HL-60 (cell line): ENCODE results near the gene AIG1.

ENCODE experiments used
- DNase-seq, 2 experiments: peaks; one replicate each; pipeline ENCODE4 v3.0.0-alpha.2; 2010 to 2020; ENCODE audit warnings: low read depth in 1 of 2, low spot score in 1 of 2
- H3K27ac ChIP-seq: fragments of 250-450 bp; sonication (Bioruptor Pico); replicated peaks from 2 replicates; pipeline ENCODE4 v1.5.1; 2020; ENCODE audit warnings: mild to moderate bottlenecking, moderate library complexity
- H3K27me3 ChIP-seq: fragments of 250-450 bp; sonication (Bioruptor Pico); 2 replicates; pipeline ENCODE4 v1.5.1; 2021; ENCODE audit warnings: mild to moderate bottlenecking, moderate library complexity; ENCODE audit not compliant: insufficient read depth, poor library complexity, severe bottlenecking
- H3K4me3 ChIP-seq: replicated peaks from 2 replicates; pipeline ENCODE4 v1.5.1; 2011; ENCODE audit warnings: mild to moderate bottlenecking, control low read depth, low read length; ENCODE audit not compliant: insufficient read depth
- GABPA ChIP-seq: IDR thresholded peaks from 2 replicates; pipeline ENCODE4 v1.6.1; 2012; ENCODE audit warnings: low read depth
- POLR2AphosphoS5 ChIP-seq: IDR thresholded peaks from 2 replicates; pipeline ENCODE4 v1.6.1; 2012; ENCODE audit warnings: low read depth
- SPI1 ChIP-seq: IDR thresholded peaks from 2 replicates; pipeline ENCODE4 v1.6.1; 2012; ENCODE audit warnings: low read depth, mild to moderate bottlenecking, borderline replicate concordance
- TF ChIP-seq, protein P1 (sequence below): IDR thresholded peaks from 2 replicates; pipeline ENCODE4 v1.6.1; 2012; ENCODE audit warnings: low read depth; ENCODE audit not compliant: insufficient replicate concordance
- TF ChIP-seq, protein P2 (sequence below): IDR thresholded peaks from one replicate; pipeline ENCODE4 v1.5.1; 2011; ENCODE audit warnings: low read length, control low read depth, inconsistent platforms; ENCODE audit not compliant: insufficient read depth

The AIG1 gene

DNA sequence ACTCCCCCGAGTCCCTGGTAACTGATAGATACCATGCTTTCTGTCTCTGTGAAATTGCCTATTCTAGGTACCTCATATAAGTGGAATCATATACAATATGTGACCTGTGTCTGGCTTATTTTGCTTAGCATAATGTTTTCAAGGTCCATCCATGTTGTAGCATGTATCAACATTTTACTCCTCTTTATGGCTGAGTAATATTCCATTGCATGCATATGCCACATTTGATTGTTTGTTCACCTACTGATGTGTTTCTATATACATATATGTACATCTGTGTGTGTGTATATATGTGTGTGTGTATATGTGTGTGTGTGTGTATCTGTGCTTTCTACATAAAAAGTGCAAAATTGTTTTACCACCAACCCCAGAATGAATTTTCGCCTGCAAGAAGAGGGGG, 270.7 kb downstream of the AIG1 start:
- no peak for DNase-seq
- Histone ChIP-seq H3K4me3 (no peak overlapping the region), H3K27ac (no peak overlapping the region), H3K27me3 (no peaks in the 10 kb centered on the region)
- TF ChIP-seq GABPA, result no peak
- TF ChIP-seq SPI1, result no peak
- TF ChIP-seq POLR2AphosphoS5, result no peak
- TF ChIP-seq, protein P1, sequence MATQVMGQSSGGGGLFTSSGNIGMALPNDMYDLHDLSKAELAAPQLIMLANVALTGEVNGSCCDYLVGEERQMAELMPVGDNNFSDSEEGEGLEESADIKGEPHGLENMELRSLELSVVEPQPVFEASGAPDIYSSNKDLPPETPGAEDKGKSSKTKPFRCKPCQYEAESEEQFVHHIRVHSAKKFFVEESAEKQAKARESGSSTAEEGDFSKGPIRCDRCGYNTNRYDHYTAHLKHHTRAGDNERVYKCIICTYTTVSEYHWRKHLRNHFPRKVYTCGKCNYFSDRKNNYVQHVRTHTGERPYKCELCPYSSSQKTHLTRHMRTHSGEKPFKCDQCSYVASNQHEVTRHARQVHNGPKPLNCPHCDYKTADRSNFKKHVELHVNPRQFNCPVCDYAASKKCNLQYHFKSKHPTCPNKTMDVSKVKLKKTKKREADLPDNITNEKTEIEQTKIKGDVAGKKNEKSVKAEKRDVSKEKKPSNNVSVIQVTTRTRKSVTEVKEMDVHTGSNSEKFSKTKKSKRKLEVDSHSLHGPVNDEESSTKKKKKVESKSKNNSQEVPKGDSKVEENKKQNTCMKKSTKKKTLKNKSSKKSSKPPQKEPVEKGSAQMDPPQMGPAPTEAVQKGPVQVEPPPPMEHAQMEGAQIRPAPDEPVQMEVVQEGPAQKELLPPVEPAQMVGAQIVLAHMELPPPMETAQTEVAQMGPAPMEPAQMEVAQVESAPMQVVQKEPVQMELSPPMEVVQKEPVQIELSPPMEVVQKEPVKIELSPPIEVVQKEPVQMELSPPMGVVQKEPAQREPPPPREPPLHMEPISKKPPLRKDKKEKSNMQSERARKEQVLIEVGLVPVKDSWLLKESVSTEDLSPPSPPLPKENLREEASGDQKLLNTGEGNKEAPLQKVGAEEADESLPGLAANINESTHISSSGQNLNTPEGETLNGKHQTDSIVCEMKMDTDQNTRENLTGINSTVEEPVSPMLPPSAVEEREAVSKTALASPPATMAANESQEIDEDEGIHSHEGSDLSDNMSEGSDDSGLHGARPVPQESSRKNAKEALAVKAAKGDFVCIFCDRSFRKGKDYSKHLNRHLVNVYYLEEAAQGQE, result no peak
- TF ChIP-seq, protein P2, sequence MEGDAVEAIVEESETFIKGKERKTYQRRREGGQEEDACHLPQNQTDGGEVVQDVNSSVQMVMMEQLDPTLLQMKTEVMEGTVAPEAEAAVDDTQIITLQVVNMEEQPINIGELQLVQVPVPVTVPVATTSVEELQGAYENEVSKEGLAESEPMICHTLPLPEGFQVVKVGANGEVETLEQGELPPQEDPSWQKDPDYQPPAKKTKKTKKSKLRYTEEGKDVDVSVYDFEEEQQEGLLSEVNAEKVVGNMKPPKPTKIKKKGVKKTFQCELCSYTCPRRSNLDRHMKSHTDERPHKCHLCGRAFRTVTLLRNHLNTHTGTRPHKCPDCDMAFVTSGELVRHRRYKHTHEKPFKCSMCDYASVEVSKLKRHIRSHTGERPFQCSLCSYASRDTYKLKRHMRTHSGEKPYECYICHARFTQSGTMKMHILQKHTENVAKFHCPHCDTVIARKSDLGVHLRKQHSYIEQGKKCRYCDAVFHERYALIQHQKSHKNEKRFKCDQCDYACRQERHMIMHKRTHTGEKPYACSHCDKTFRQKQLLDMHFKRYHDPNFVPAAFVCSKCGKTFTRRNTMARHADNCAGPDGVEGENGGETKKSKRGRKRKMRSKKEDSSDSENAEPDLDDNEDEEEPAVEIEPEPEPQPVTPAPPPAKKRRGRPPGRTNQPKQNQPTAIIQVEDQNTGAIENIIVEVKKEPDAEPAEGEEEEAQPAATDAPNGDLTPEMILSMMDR, result no peak

DNA sequence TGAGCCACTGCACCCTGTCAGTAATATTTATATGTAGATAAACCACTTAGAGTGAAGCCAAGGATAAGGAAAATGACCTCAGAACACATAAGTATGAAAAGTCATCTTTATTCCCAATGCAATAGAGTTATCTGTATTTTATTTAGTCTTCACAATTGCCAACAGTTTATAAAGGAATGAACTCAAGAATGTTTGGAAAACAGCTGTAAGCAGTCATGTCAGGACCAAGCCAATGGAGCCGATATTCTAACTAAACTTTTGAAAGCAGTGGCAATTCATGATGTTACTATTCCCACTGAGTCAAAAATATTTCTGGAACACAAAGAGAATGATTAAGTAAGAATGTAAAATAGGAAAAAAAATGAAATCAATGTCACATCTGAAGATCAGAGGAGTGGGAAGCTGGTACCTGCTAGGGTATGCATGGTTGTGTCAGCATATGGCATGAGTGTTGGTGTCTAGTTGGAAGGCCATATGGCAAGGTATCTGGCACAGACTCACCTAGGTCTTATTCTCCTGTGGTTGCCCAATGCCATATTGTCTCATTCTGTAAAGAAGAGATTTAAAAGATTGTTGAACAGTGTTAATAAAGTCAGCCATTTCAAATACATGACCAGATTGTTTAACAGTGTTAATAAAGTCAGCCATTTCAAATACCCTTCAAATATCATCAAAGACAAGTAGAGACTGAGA, 271.6 kb downstream of the AIG1 start:
- no peak for DNase-seq
- TF ChIP-seq, protein P1, result no peak
- TF ChIP-seq POLR2AphosphoS5, result no peak
- TF ChIP-seq SPI1, result no peak
- no peak for TF ChIP-seq GABPA
- TF ChIP-seq, protein P2, result no peak
- no peak overlapping the region for H3K27ac ChIP-seq
- H3K4me3 ChIP-seq, result no peak overlapping the region
- no peaks in the 10 kb centered on the region for H3K27me3 ChIP-seq

DNA sequence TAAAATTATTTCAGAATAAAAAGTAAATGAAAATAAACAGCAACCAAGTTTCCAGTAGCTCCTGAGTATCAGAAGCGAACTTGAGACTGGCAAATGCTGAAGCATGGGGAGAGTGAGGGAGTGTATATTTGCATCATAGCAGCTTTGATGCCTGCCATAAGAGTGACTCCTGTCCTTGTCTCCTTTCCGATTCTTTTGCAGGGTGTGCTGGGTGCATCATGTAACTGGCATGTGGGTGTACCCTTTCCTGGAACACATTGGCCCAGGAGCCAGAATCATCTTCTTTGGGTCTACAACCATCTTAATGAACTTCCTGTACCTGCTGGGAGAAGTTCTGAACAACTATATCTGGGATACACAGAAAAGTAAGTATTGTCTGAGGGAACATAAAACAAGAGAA, 272.4 kb downstream of the AIG1 start:
- TF ChIP-seq GABPA, result no peak
- TF ChIP-seq, protein P1, result no peak
- TF ChIP-seq, protein P2, result no peak
- no peak for TF ChIP-seq POLR2AphosphoS5
- TF ChIP-seq SPI1, result no peak
- no peak overlapping the region for H3K4me3 ChIP-seq
- H3K27ac ChIP-seq, result no peak overlapping the region
- no peaks in the 10 kb centered on the region for H3K27me3 ChIP-seq
- no peak for DNase-seq
